Liver (tissue), 9 donors: ENCODE results near the gene CIB1. TPM values are rescaled to one million over a fixed set of nuclear protein-coding genes. Genes with fewer than 3 reads are reported as not detected.

Source experiments
- DNase-seq: peaks from one replicate; pipeline ENCODE4 v3.0.0-alpha.2; 2017; ENCODE audit warnings: low spot score
- H3K27ac ChIP-seq, 2 donors: one replicate each; pipeline ENCODE4 v1.7.0; 2013; ENCODE audit warnings: inconsistent platforms in 2 of 2, low read length in 2 of 2, control low read depth in 1 of 2, low read depth in 1 of 2, mild to moderate bottlenecking in 1 of 2
- H3K27me3 ChIP-seq, 4 donors: one replicate each; pipeline versions ENCODE4 v1.6.1 to v1.7.0; 2013; ENCODE audit warnings: low read length in 3 of 4, inconsistent platforms in 1 of 4, mild to moderate bottlenecking in 1 of 4, moderate library complexity in 1 of 4; ENCODE audit not compliant: control insufficient read depth in 4 of 4, insufficient read depth in 4 of 4
- H3K36me3 ChIP-seq, 4 donors: one replicate each; pipeline versions ENCODE4 v1.6.1 to v1.7.0; 2013; ENCODE audit warnings: low read length in 3 of 4, mild to moderate bottlenecking in 3 of 4, low read depth in 1 of 4, moderate library complexity in 1 of 4; ENCODE audit not compliant: control insufficient read depth in 4 of 4, insufficient read depth in 3 of 4
- H3K4me1 ChIP-seq, 4 donors: one replicate each; pipeline versions ENCODE4 v1.6.1 to v1.7.0; 2013; ENCODE audit warnings: low read length in 3 of 4, mild to moderate bottlenecking in 3 of 4, moderate library complexity in 1 of 4; ENCODE audit not compliant: control insufficient read depth in 4 of 4, insufficient read depth in 4 of 4
- H3K4me3 ChIP-seq, 3 donors: one replicate each; pipeline versions ENCODE4 v1.6.1 to v1.7.0; 2013; ENCODE audit warnings: low read length in 3 of 3, control low read depth in 1 of 3, low read depth in 1 of 3, mild to moderate bottlenecking in 1 of 3
- H3K9ac ChIP-seq, 2 donors: one replicate each; pipeline ENCODE4 v1.7.0; 2013; ENCODE audit warnings: low read length in 2 of 2, mild to moderate bottlenecking in 2 of 2, moderate library complexity in 2 of 2, control low read depth in 1 of 2, low read depth in 1 of 2
- H3K9me3 ChIP-seq, 4 donors: one replicate each; pipeline versions ENCODE4 v1.6.1 to v1.7.0; 2013; ENCODE audit warnings: low read length in 3 of 4; ENCODE audit not compliant: control insufficient read depth in 4 of 4
- CTCF ChIP-seq: fragments of 150-350 bp; IDR thresholded peaks from 2 replicates; pipeline ENCODE4 v1.5.1; 2017; ENCODE audit warnings: improper control_type of control experiment, low read depth, low read length; ENCODE audit not compliant: missing input control
- EGR1 ChIP-seq, 2 donors: IDR thresholded peaks; 2 replicates each; pipeline ENCODE4 v1.6.1; 2016 to 2018; ENCODE audit warnings: antibody characterized with exemption in 2 of 2, low read depth in 2 of 2
- FOXA1 ChIP-seq: IDR thresholded peaks from 2 replicates; pipeline ENCODE4 v1.6.1; 2016; ENCODE audit warnings: antibody characterized with exemption
- GABPA ChIP-seq, 2 donors: IDR thresholded peaks in 1 of 2; conservative IDR thresholded peaks in 1 of 2; 2 replicates each; pipeline ENCODE4 v1.6.1; 2016; ENCODE audit warnings: antibody characterized with exemption in 2 of 2, mild to moderate bottlenecking in 1 of 2, moderate library complexity in 1 of 2
- MAX ChIP-seq: IDR thresholded peaks from 2 replicates; pipeline ENCODE4 v1.6.1; 2016; ENCODE audit warnings: antibody characterized with exemption
- NR2F2 ChIP-seq: IDR thresholded peaks from 2 replicates; pipeline ENCODE4 v1.6.1; 2016; ENCODE audit warnings: antibody characterized with exemption
- REST ChIP-seq: IDR thresholded peaks from 2 replicates; pipeline ENCODE4 v1.6.1; 2016; ENCODE audit warnings: antibody characterized with exemption, mild to moderate bottlenecking
- SP1 ChIP-seq: IDR thresholded peaks from 2 replicates; pipeline ENCODE4 v1.6.1; 2018; ENCODE audit warnings: antibody characterized with exemption, mild to moderate bottlenecking
- TAF1 ChIP-seq: conservative IDR thresholded peaks from 2 replicates; pipeline ENCODE4 v1.6.1; 2016; ENCODE audit warnings: antibody characterized with exemption, mild to moderate bottlenecking
- ZBTB33 ChIP-seq: IDR thresholded peaks from 2 replicates; pipeline ENCODE4 v1.6.1; 2016; ENCODE audit warnings: antibody characterized with exemption
- WGBS: extraction: QIAGEN DNeasy Blood & Tissue Kit; methylation state at CpG from one replicate; pipeline ENCODE4 v1.1.7; 2013; 5-methylcytosine and 5-hydroxymethylcytosine counted together
- polyA plus RNA-seq, 2 donors: library from polyadenylated mRNA; stranded (reverse) in 1 of 2; unstranded in 1 of 2; fragments of 200-250 nt in 1 of 2; fragments of >200 nt in 1 of 2; fragmentation: Nextera tagmentation in 1 of 2; extraction: Ambion mirVana in 1 of 2; gene quantifications; one replicate each; pipeline versions ENCODE4 v1.2.1 to v1.2.3, GENCODE V29; 2013 to 2015
- total RNA-seq, 2 donors: library from RNA; depleted of rRNA; stranded (reverse); fragments of >200 nt; gene quantifications; one replicate each; pipeline ENCODE4 v1.2.3, GENCODE V29; 2014
- donor health status: healthy.
- donor health status: healthy.
- donor health status: healthy.
- donor health status: healthy.
- donor health status: healthy.

Gene CIB1
- total and polyA plus RNA-seq, 4 donors, result 14.9 to 107 (median 49.3) TPM

- TF ChIP-seq MAX (no peak), CTCF (no peak), NR2F2 (no peak), SP1 (no peak), TAF1 (no peak), FOXA1 (no peak), GABPA (IDR thresholded peaks at IDR 0.05 in 1 of 2, conservative IDR thresholded peaks at IDR 0.05 in 1 of 2) (no peak)
These were observed 20.5 kb downstream of the CIB1 start (continued) for GRCh38 chr15:90213122-90213817.

- H3K9me3 ChIP-seq, result no peaks in the 10 kb centered on the region
- peak overlapping the region in 1 of 2 donors; percentile 5 for H3K27ac ChIP-seq
- H3K36me3 ChIP-seq, result peaks cover 0 to 10% (median 1%) of the 10 kb centered on the region in 4 donors
- H3K4me3 ChIP-seq, result no peak overlapping the region
- WGBS, result 86% methylated on average over 35 of the region's 35 CpGs
- no peak for DNase-seq
- H3K9ac ChIP-seq, result no peak overlapping the region
- TF ChIP-seq EGR1 (IDR thresholded peaks at IDR 0.05; ENCODE audit: low read depth in 2 of 2), result no peak
- TF ChIP-seq REST, result no peak
- TF ChIP-seq CTCF, result no peak
- TF ChIP-seq ZBTB33, result no peak
- H3K4me1 ChIP-seq, result peaks cover 5 to 44% (median 32%) of the 10 kb centered on the region in 4 donors
- no peaks in the 10 kb centered on the region for H3K27me3 ChIP-seq
These were observed 21.3 kb downstream of the CIB1 start for GRCh38 chr15:90212221-90213098.
